ENCODE measurements around the gene VEZT. TPM values are rescaled to one million over a fixed set of nuclear protein-coding genes. Genes with fewer than 3 reads are reported as not detected.

VEZT gene
- total RNA-seq, 2 experiments from 2014 or later, result 52.6 to 57.2 TPM

GRCh38 chr12:95328708-95329107 is 111.1 kb downstream of the VEZT start:
- ATAC-seq (ENCODE audit: poor library complexity) (no peak), DNase-seq (no peak)
- Histone ChIP-seq H3K4me1 (ENCODE audit: insufficient read depth, low read length) (no peaks in the 10 kb centered on the region), H3K4me3 (ENCODE audit: low read length) (no peak overlapping the region), H3K27me3 (ENCODE audit: control insufficient read depth in 1 of 2, insufficient read depth in 2 of 2, low read length in 2 of 2) (no peaks in the 10 kb centered on the region), H3K27ac (ENCODE audit: low read depth in 1 of 2, low read length in 2 of 2) (no peak overlapping the region), H3K36me3 (ENCODE audit: insufficient read depth, low read length) (no peaks in the 10 kb centered on the region), H3K9me3 (ENCODE audit: control insufficient read depth in 1 of 2, insufficient read depth in 1 of 2, low read length in 2 of 2) (no peaks in the 10 kb centered on the region)
- intact Hi-C loops (cut with DNase I, micrococcal nuclease), result no loop called here
- no peak overlapping the region for H3K27ac Mint-ChIP-seq
- H3K4me1 Mint-ChIP-seq (ENCODE audit: low read depth), result no peaks in the 10 kb centered on the region
- no peaks in the 10 kb centered on the region for H3K27me3 Mint-ChIP-seq
- TF ChIP-seq, protein P1, sequence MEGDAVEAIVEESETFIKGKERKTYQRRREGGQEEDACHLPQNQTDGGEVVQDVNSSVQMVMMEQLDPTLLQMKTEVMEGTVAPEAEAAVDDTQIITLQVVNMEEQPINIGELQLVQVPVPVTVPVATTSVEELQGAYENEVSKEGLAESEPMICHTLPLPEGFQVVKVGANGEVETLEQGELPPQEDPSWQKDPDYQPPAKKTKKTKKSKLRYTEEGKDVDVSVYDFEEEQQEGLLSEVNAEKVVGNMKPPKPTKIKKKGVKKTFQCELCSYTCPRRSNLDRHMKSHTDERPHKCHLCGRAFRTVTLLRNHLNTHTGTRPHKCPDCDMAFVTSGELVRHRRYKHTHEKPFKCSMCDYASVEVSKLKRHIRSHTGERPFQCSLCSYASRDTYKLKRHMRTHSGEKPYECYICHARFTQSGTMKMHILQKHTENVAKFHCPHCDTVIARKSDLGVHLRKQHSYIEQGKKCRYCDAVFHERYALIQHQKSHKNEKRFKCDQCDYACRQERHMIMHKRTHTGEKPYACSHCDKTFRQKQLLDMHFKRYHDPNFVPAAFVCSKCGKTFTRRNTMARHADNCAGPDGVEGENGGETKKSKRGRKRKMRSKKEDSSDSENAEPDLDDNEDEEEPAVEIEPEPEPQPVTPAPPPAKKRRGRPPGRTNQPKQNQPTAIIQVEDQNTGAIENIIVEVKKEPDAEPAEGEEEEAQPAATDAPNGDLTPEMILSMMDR (IDR thresholded peaks at IDR 0.05), result no peak
- H3K9me3 Mint-ChIP-seq, result no peaks in the 10 kb centered on the region
- ChIA-PET CTCF (no interaction called here), POLR2A (no interaction called here)
- H3K36me3 Mint-ChIP-seq (ENCODE audit: low read depth), result no peaks in the 10 kb centered on the region
- H3K4me3 Mint-ChIP-seq, result no peak overlapping the region

GRCh38 chr12:95335948-95336347 is 118.3 kb downstream of the VEZT start:
- Mint-ChIP-seq H3K9me3 (no peaks in the 10 kb centered on the region), H3K27ac (no peak overlapping the region)

GRCh38 chr12:95336387-95337067 is 118.9 kb downstream of the VEZT start:
- CTCF ChIA-PET, result no interaction called here
- Histone ChIP-seq H3K4me3 (ENCODE audit: low read length) (no peak overlapping the region), H3K27ac (ENCODE audit: low read depth in 1 of 2, low read length in 2 of 2) (no peak overlapping the region), H3K9me3 (ENCODE audit: control insufficient read depth in 1 of 2, insufficient read depth in 1 of 2, low read length in 2 of 2) (no peaks in the 10 kb centered on the region), H3K36me3 (ENCODE audit: insufficient read depth, low read length) (no peaks in the 10 kb centered on the region), H3K4me1 (ENCODE audit: insufficient read depth, low read length) (no peaks in the 10 kb centered on the region), H3K27me3 (ENCODE audit: control insufficient read depth in 1 of 2, insufficient read depth in 2 of 2, low read length in 2 of 2) (no peaks in the 10 kb centered on the region)
- Mint-ChIP-seq H3K4me3 (no peak overlapping the region), H3K27ac (no peak overlapping the region), H3K36me3 (ENCODE audit: low read depth) (no peaks in the 10 kb centered on the region), H3K9me3 (no peaks in the 10 kb centered on the region), H3K27me3 (no peaks in the 10 kb centered on the region), H3K4me1 (ENCODE audit: low read depth) (peaks cover 6% of the 10 kb centered on the region)
- ATAC-seq (ENCODE audit: poor library complexity), result no peak
- DNase-seq, result no peak
- intact Hi-C loops (cut with DNase I, micrococcal nuclease), result loop anchor here in 1 of 2 experiments (10.0 kb wide), 1 partner anchor 198 kb away; no protein-coding TSS in a partner anchor
- TF ChIP-seq, protein P1 (IDR thresholded peaks at IDR 0.05), result no peak
- POLR2A ChIA-PET, result no interaction called here

More at GRCh38 chr12:95335948-95336347, 118.3 kb downstream of the VEZT start:
- TF ChIP-seq, protein P1 (IDR thresholded peaks at IDR 0.05), result no peak
- Histone ChIP-seq H3K36me3 (ENCODE audit: insufficient read depth, low read length) (no peaks in the 10 kb centered on the region), H3K27ac (ENCODE audit: low read depth in 1 of 2, low read length in 2 of 2) (no peak overlapping the region), H3K27me3 (ENCODE audit: control insufficient read depth in 1 of 2, insufficient read depth in 2 of 2, low read length in 2 of 2) (no peaks in the 10 kb centered on the region), H3K4me1 (ENCODE audit: insufficient read depth, low read length) (no peaks in the 10 kb centered on the region), H3K9me3 (ENCODE audit: control insufficient read depth in 1 of 2, insufficient read depth in 1 of 2, low read length in 2 of 2) (no peaks in the 10 kb centered on the region), H3K4me3 (ENCODE audit: low read length) (no peak overlapping the region)
- ChIA-PET POLR2A (no interaction called here), CTCF (no interaction called here)
- Mint-ChIP-seq H3K4me3 (no peak overlapping the region), H3K4me1 (ENCODE audit: low read depth) (peaks cover 6% of the 10 kb centered on the region), H3K36me3 (ENCODE audit: low read depth) (no peaks in the 10 kb centered on the region), H3K27me3 (no peaks in the 10 kb centered on the region)
- ATAC-seq (ENCODE audit: poor library complexity) (no peak), DNase-seq (no peak)
- intact Hi-C loops (cut with DNase I, micrococcal nuclease), result loop anchor here in 1 of 2 experiments (2.0 to 10.0 kb wide), 2 partner anchors 199 to 219 kb away; no protein-coding TSS in a partner anchor

Measured in CD4-positive, alpha-beta T cell (primary cell).